Stimulated activated CD8-positive, alpha-beta memory T cell treated with anti-CD3 and anti-CD28 coated beads, Interleukin-15, amount 100 ng/mL, for 1 hour (primary cell): ENCODE results near the gene KCNJ5.
"Not testable (repeated sequence)": the region's sequence is repeated elsewhere in the genome, so short reads cannot be mapped to it uniquely, and the experiment has no call there.

Experiments
- DNase-seq: peaks from one replicate; pipeline ENCODE4 v3.0.0-alpha.2; 2020; ENCODE audit warnings: low read depth

Gene KCNJ5

DNA sequence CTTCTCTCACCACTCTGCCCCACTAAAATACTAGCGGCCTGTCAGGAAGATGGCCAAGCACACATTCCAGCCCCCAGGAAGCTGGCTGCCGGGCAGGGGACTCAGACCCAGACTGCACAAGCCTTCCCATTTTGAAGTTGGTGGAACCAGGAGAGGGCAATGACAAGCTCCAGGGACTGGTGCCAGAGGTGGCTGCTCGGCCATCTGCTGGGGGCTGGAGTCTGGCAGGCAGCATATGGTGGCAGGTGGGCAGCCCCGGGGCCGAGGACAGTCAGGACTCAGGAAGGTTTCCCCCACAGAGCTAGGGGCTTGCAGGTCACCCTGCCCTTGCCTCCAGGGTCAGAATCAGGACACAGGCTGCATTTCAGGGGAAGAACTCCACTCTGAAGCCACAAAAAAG, 22.6 kb downstream of the KCNJ5 start:
- DNase-seq, result no peak

DNA sequence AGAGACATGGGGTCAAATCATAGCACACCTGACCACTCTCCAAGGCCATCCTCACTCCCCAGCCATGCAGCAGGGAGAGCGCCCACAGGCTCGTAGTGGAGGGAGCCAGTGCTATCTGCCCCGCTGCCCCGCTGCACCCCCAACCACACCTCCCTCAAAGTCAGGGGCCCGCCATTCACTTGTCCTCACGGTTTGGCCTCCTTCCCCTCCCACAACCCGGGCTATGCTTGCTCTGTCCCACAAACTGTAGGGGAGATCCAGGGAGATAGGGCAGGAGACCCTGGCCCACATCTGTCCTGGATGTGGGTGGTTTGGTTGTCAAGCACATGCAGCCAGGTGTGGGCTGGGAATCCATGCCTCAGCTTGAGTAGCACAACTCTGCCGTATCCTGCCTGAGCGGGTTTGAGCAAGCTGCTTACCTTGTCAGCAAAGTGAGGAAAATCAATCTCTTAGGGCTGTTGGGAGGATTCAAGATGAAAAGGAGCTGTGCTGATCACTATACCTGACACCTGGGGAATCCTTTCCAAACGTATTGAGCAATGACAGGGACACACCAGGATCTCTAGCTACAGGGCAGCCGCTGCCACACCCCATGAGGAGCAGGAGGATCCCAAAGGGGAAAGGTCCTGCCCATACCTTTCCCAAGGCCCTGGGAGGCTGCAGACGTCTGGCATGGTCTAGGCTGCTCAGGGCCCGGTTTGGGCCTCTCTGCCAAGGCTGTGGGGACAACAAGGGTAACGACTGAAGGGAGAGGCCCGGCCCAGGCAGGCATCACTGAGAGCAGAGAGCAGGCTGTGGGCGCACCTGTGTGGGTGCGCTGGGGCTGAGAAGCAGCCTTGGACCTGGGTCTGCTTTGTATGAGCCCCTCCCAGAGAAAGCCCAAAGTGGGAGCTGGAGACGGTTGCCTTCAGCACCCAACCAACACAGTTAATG, 23.3 kb downstream of the KCNJ5 start:
- no peak for DNase-seq

DNA sequence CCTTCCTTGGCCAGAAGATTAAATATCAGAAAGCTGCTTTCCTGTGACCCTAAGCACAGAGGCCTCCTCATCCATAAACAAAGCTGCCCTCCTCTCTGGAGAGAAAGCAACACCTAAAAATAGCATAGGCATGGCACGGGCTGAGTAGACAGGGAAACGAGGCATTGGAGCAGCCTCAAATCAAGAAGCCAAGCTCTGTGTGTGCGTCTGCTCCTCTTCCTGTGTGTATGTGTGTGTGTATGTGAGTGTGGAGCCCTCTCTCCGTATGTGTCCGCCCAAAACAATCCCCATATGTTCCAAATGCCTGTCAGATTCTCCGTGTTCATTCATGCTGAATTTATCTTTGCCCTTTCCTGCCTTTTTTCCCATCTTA, 24.0 kb downstream of the KCNJ5 start:
- DNase-seq, result no peak

DNA sequence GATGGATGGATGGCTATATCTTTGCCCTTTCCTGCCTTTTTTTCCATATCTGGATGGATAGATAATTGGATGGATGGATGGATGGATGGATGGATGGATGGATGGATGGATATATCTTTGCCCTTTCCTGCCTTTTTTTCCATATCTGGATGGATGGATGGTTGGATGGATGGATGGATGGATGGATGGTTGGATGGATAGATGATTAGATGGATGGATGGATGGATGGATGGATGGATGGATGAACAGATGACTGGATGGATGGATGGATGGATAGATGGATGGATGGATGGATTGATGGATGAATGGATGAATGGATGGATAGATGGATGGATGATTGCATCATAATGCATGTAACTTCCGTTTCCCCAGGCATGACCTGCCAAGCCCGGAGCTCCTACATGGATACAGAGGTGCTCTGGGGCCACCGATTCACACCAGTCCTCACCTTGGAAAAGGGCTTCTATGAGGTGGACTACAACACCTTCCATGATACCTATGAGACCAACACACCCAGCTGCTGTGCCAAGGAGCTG, 24.9 kb downstream of the KCNJ5 start:
- no peak for DNase-seq

DNA sequence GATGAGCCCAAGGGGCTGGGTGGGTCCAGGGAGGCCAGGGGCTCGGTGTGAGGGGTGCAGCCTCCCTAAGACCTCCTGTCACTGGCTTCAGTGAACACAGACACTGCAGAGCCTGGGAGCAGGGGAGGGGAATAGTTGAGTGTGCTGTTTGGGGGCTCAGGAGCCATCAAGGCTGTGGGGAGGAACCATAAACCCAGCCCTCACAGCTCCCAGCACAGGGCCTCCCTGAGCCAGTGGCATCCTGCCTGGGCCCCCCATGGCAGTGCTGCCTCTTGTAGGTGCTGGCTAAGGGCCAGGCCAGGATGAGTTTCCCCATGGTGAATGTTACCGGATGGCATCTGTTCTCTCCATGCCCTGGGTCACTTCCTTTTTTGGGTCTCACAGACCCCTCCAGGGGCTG, 25.5 kb downstream of the KCNJ5 start:
- DNase-seq, result no peak

DNA sequence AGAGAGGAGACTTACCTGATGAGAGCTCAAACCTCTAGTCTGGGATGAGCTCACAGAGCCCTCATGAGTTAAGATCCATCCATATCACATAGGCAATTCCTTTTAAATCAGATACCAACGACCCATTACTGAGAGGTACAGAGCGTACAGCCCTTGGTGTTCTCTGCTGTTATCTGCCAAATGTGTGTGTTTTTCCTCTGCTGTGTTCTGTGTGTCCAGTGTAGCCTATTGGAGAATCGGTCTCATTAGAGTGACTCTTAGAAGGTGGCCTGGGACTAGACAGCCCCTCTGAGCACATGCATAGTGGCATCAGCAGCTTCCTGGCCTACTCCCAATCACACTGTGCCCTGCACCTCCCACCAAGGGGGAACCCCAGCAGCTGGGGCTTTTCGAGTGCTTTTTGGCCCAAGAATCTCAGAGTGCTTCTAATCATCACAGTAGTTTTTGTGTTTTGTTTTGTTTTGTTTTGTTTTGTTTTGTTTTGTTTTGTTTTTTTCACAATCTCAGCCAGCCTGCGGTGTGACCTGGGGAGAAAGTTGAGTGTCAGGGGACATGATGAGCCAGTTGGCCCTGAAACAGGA, 26.1 kb downstream of the KCNJ5 start:
- no peak for DNase-seq

DNA sequence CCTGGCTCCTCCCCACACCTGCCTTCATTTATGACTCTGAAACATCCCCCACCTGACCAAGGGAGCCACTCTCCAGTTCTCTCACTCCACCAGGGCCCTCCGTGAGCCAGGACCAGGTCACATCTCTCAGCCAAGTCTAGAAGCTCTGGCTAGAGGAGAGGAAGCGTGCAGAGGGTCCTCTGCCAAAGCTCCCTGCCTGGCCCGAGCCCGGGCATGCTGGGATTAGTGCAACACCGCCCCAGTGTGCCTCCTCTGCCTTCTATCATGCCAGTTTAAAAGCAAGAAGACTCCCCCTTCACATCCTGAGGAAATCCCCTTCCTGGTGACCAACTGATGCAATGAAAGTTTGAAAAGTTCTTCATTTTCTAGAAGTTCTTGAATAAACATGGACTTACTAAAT, 28.1 kb downstream of the KCNJ5 start:
- DNase-seq, result no peak

DNA sequence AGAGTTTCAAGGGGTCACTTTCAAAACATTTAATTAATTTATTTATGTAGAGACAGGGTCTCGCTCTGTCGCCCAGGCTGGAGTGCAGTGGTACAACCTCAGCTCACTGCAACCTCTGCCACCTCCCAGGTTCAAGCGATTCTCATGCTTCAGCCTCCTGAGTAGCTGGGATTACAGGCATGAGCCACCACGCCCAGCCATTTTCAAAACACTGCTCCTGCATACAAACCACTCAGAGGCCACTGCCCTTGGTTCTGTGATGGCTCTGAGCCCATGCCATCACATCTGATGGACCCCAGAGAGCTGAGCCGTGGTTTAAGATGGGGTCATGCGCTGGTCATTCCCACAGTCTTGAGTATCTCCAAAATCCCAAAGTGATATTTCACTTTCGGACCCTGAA, 28.5 kb downstream of the KCNJ5 start:
- DNase-seq, result not testable (repeated sequence)

DNA sequence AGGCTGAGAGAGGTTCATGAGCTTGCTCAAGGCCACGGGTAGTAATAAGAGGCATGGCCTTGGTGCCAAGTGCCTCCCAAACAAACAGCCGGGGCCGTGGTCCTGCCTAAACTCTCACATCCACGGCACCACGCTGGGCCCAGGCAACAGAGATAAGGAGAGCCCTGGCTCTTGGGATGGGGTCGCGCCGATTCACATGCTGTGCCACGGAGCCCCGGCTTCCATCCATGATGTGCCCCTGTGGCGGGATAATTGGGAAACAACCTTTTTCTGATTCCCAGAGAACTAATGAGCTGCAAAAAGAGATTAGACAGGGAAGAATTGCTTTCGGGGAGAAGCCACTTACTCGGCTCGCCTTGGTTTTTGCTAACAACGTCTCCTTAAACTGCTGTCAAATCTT, 29.5 kb downstream of the KCNJ5 start:
- DNase-seq, result no peak

DNA sequence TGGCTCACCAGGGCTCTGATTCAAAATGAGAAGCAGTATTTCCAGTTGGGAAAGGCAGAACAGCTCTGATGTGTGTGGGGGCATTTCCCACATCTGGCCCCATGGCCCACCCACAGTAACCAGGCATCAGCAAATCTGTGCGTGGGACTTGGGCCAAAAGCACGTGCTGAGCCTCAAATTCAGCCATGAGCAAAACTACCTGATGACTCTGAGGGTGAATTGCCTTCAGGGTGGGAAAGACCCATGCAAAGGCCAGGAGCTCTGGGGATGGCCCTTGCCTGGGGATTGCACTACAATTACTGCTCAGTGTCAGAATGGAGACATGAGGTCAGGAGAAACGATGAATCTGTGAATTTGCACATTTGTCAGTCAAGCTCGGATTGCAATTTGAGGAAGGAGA, 30.6 kb downstream of the KCNJ5 start:
- no peak for DNase-seq

DNA sequence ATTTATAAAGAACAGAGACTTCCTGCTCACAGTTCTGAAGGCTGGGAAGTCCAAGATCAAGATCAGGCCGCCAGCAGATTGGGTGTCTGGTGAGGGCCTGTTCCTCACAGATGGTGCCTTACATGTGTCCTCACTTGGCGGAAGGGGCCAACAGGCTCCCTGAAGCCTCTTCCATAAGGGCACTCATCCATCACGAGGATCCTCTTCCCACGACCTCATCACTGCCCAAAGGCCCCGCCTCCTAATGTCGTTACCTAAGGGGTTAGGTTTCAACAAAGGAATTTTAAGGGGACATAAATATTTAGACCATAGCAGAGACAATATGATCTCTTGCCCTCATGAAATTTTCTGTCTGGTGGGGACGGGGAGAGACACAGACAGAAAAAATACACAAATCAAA, 32.9 kb downstream of the KCNJ5 start:
- DNase-seq, result no peak

DNA sequence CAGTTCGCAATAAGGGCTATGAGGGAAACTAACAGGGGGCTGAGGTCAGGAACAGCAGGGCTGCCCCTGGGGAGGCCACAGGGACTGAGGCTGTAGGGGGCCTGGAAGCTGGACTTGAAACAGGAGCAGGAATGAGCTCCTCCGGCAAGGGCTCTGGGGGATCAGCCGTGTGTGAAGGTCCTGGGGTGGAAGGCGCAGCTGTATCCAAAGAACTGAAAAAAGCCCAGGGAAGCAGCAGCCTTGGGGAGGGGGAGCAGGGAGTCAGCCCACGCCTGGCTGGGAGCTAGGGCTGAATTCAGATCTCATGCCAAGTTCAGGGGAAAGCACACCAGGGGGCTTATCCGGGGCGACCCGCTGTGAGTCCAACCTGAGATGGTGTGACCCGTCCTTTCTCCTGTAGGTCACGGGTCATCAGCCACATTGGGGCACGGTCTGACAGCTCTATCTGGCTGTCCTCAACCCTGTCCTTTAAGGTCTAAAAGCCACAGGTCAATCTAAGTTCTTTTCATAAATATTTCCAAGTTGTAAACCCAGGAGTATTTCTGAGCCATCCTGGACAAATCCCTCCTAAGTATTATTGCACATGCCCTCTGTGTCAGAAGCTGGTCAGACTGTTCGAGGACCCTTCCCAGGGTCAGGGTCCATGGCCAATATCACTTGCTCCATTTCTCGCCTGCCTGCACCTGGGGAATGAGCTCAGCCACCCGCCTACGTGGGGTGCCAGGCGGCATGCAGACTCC, 33.5 kb downstream of the KCNJ5 start:
- no peak for DNase-seq

DNA sequence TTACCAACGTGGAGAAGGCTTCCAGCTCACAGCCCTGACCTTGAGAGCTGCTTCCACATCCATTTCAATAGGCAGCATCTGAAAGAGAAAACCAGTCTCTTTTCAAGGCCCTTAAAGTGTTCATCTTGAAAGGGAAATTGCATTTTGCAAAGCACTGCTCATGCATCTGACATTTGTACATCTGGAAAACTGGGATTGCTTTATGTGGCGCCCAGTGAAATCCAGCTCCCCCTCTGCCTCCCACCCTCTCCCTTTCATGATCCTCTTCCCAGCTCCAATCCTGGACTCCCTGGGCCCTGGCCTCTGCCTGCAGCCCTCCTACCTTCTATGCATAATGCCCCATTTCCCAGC, 34.1 kb downstream of the KCNJ5 start:
- no peak for DNase-seq

DNA sequence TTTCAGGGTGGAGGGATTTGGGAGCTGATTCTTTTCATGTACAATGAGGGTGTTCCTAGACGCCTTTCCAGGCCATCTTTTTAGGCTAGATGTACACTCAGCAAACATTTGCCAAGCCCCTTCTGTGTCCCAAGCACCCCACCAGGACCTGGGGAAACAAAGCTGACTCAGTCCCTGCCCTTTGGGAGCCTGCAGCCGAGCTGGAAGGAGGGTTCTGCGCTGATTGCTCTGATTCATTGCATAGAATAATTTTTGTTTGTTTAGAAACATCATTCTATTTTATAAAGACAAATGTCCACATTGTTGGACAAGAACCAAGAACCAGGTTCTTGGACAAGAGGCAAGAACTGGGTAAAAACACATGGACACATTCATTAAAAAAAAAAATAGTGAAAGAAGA, 34.8 kb downstream of the KCNJ5 start:
- no peak for DNase-seq

DNA sequence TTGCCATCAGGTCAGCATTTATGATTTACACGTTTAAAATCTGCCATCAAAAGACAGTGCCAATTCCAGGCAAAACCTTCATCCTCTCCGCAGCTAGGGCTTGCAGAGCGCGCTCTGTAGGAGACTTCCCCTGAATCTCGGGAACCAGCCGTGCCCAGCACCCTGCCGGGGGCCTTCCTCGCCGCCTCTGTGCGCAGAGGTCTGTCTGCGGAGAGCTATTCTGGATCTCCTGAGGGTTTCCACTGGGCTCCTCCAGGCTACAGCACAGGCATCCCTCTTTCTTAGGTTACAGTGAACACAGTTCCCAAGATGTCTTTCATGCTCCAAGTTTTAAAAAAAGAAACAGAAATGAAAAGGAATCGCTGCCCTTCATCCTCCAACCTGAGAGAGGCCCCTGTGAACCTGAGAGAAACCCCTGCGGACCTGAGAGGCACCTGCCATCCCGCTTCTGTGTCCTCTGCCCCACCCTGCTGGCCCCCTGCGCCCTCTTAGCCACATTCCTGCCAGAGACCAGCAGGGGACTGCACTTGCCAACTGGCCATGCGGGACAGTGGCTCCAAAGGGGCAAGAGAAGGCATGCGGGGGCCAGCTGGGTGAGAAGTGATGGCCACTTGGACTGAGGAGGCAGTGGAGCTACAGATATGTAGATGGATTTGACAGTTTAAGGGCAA, 35.4 kb downstream of the KCNJ5 start:
- no peak for DNase-seq

DNA sequence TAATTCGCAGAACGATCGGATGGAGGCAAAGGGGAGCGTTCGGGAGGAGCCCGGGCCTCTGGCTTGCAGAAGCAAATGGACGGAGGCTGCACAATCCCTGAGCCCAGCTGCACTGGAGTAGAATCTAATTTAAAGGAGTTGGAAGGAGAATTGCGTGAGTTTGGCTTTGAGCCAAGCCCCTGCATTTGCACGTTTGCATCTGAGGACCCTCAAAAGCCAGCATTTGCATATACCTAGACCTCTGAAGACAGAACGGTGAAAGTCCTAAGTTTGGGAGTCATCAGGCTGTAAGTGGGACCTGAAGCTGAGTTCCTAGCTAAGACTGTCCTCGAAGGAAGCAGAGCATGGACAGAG, 35.9 kb downstream of the KCNJ5 start:
- no peak for DNase-seq

DNA sequence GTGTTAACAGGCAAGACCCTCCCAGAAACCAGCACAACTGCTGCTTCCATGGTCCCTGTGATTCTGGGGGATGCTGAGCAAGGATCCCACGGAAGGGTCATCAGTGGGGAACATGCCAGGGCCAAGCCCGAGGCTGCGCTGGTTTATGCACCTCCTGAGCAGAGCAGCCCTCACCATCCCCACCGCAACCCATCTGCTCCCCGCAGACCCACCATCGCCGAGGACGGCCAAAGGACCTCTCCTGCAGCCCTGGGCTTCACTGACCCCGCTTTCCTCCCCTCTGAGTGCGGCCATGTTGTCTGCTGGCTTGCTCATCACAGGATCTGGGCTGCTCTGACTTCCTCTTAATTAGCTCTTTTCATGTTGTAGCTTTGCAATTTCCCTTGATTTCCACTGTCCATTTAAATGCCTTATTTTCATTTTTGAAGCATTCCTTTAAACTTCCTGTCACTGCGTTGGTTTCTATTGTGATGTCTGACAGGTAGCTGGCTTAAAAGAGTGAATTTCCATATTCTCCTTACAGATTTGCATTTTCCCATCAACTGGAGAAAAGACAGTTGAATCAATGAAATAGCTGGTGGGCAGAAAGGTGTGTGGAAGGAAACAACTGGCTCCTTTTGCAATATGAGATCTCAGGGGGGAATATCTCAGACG, 36.7 kb downstream of the KCNJ5 start:
- DNase-seq, result no peak

DNA sequence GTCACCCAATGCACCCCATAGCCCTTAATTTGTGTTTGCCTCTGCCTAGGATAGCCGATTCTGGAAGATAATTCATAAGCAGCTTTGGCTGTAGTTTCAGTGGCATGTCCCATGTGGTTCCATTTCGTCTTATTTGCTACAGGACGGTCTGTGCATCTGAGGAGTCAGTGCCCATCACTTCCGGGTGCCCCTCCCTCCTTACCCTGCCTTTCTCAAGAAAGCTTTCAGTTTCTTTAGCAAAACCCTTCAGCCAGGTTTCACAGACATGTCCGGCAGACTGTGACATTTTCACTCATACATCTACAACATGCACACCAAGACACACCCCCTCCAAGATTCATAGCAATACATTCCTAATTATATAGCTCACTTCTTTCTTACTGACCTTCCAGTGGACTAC, 37.2 kb downstream of the KCNJ5 start:
- no peak for DNase-seq

DNA sequence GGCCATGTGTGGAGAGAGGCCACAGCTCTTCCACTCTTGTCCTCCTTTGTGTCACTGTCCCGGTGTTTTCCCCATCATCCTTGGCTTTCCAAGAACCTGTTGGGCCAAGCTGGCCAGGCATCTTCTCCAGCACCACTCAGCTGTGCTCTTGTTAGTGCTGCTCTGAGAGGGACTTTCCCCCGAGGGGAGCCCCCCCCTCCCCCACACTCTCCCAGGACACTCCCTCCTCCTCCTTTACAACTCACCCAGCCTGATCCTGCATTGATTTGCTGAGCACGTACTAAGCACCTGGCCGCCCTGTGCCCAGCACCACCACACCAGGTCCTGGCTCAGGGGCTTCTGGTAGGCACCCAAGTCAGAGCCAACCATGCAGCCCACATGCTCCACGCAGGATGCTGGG, 38.3 kb downstream of the KCNJ5 start:
- no peak for DNase-seq

DNA sequence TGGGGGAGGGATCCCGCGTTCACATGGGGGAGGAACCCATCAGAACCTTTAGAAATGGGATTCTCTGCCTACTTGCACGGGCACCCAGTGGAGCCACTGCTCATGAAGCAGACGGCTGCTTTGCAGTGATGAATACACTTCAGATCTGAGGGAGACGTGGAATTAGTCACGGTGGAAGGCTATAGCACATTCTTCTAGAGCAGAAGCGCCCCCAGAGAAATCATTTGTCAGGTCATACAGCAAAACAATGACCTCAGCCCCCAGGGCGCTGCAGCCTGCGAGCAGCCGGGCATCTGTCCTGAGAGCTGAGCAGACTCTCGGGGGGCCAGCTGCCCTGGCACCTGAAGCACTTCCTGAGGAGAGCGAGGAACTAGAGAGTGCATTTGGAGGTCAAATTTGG, 38.8 kb downstream of the KCNJ5 start:
- DNase-seq, result no peak

DNA sequence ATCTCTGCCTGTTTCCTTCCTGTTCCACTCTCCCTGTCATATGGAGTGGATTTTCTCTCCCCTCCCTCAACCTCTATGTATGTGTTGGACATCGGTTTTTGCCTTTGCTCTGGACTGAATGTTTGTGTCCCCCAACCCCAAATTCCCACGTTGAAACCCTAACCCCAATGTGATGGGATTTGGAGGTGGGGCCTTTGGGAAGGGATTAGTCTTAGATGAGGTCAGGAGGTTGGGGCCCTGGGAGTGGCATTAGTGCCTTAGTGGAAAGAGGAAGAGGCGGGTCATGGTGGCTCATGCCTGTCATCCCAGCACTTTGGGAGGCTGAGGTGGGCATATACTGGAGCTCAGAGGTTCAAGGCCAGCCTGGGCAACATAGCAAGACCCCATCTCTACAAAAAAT, 39.9 kb downstream of the KCNJ5 start:
- no peak for DNase-seq

DNA sequence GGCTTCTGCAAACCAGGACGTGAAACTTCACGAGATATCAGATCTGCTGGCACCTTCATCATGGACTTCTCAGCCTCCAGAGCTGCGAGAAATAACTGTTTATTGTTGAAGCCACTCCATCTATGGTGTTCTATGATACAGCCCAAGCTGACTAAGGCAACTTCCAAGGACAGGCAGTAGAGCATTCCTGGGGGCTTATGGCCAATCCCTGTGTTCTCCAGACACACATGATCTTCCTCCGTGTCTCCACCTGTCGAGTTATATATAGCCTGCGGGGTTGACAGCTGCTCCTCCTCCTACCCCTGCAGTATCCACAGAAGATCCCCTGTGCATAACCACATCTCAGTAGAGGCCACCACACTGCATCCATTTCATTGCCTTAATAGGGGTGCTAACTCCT, 40.5 kb downstream of the KCNJ5 start:
- no peak for DNase-seq
